HepG2 (cell line): ENCODE measurements around the gene DPM1. TPM values are rescaled to one million over a fixed set of nuclear protein-coding genes. Genes with fewer than 3 reads are reported as not detected.

Experiments
- FOXJ3 ChIP-seq: sonication (generic); formaldehyde crosslinking; IDR thresholded peaks from 2 replicates; pipeline ENCODE4 v1.4.0; 2020; ENCODE audit warnings: missing genetic modification reagents, mild to moderate bottlenecking, borderline replicate concordance
- FOXK2 ChIP-seq: fragments of 450-650 bp; IDR thresholded peaks from 2 replicates; pipeline ENCODE4 v1.6.1; 2016
- GABPA ChIP-seq, 2 experiments: IDR thresholded peaks; 2 replicates each; pipeline ENCODE4 v1.6.1; 2011 to 2016; ENCODE audit warnings: low read depth in 2 of 2, low read length in 1 of 2, missing biosample characterization in 1 of 2, missing genetic modification characterization in 1 of 2
- MZF1 ChIP-seq: sonication (generic); formaldehyde crosslinking; IDR thresholded peaks from 2 replicates; pipeline ENCODE4 v1.8.1; 2023; ENCODE audit warnings: mild to moderate bottlenecking, missing genetic modification reagents, borderline replicate concordance
- NONO ChIP-seq, 2 experiments: fragments of 450-650 bp in 1 of 2; sonication (generic) in 1 of 2; formaldehyde crosslinking in 1 of 2; IDR thresholded peaks in 1 of 2; conservative IDR thresholded peaks in 1 of 2; 2 replicates each; pipeline versions ENCODE4 v1.6.1 to v1.8.0; 2017 to 2022; ENCODE audit warnings: mild to moderate bottlenecking in 1 of 2, missing genetic modification reagents in 1 of 2, moderate library complexity in 1 of 2
- RBAK ChIP-seq: sonication (generic); formaldehyde crosslinking; IDR thresholded peaks from 2 replicates; pipeline ENCODE4 v1.5.1; 2020; ENCODE audit warnings: mild to moderate bottlenecking, missing genetic modification reagents
- SAP130 ChIP-seq: IDR thresholded peaks from 2 replicates; pipeline ENCODE4 v1.6.1; 2016; ENCODE audit warnings: low read depth
- SIX4 ChIP-seq: sonication (generic); formaldehyde crosslinking; IDR thresholded peaks from 2 replicates; pipeline ENCODE4 v1.4.0; 2020; ENCODE audit warnings: missing genetic modification reagents
- SMYD3 ChIP-seq: sonication (generic); formaldehyde crosslinking; IDR thresholded peaks from 2 replicates; pipeline ENCODE4 v1.8.1; 2023; ENCODE audit warnings: mild to moderate bottlenecking, missing genetic modification reagents
- ZNF124 ChIP-seq: sonication (generic); formaldehyde crosslinking; IDR thresholded peaks from 2 replicates; pipeline ENCODE4 v1.4.0; 2020; ENCODE audit warnings: missing genetic modification reagents
- ZNF335 ChIP-seq: sonication (generic); formaldehyde crosslinking; IDR thresholded peaks from 2 replicates; pipeline ENCODE4 v1.4.0; 2020; ENCODE audit warnings: missing genetic modification reagents
- polyA plus RNA-seq, 8 experiments: library from polyadenylated mRNA; depleted of rRNA in 3 of 8; stranded (reverse) in 7 of 8; unstranded in 1 of 8; fragments of >200 nt; fragmentation: Illumina TruSeq in 4 of 8; extraction: Trizol in 4 of 8; gene quantifications; 2 replicates each; pipeline versions ENCODE4 v1.2.1 to v1.2.3, GENCODE V29; 2011 to 2016; ENCODE audit warnings: low read depth in 4 of 8, missing spikeins in 1 of 8, mixed read lengths in 1 of 8; ENCODE audit not compliant: insufficient read depth in 1 of 8
- total RNA-seq, 5 experiments: library from RNA; depleted of rRNA; stranded (reverse); fragments of >200 nt; fragmentation: Illumina TruSeq; extraction: Trizol; gene quantifications; 2 replicates each; pipeline ENCODE4 v1.2.3, GENCODE V29; 2016; ENCODE audit warnings: low read depth in 1 of 5
- TF ChIP-seq, protein P1 (sequence below): sonication (generic); formaldehyde crosslinking; IDR thresholded peaks from 2 replicates; pipeline ENCODE4 v1.8.0; 2022; ENCODE audit warnings: missing genetic modification reagents, mild to moderate bottlenecking, borderline replicate concordance
- TF ChIP-seq, protein P2 (sequence below): sonication (generic); formaldehyde crosslinking; IDR thresholded peaks from 2 replicates; pipeline ENCODE4 v1.9.0; 2021; ENCODE audit warnings: missing genetic modification reagents, borderline replicate concordance
- TF ChIP-seq, protein P3 (sequence below): sonication (generic); formaldehyde crosslinking; IDR thresholded peaks from 2 replicates; pipeline ENCODE4 v1.5.0; 2020; ENCODE audit warnings: missing genetic modification reagents
- TF ChIP-seq, protein P4 (sequence below): sonication (generic); formaldehyde crosslinking; IDR thresholded peaks from 2 replicates; pipeline ENCODE4 v1.5.0; 2020; ENCODE audit warnings: missing genetic modification reagents, mild to moderate bottlenecking, borderline replicate concordance
- TF ChIP-seq, protein P5 (sequence below): sonication (generic); formaldehyde crosslinking; IDR thresholded peaks from 2 replicates; pipeline ENCODE4 v1.4.0; 2020; ENCODE audit warnings: missing genetic modification reagents
- TF ChIP-seq, protein P6 (sequence below): sonication (generic); formaldehyde crosslinking; IDR thresholded peaks from 2 replicates; pipeline ENCODE4 v1.5.1; 2020; ENCODE audit warnings: missing genetic modification reagents, mild to moderate bottlenecking, borderline replicate concordance

DPM1 gene
- total and polyA plus RNA-seq, 2 of the 13 experiments (the other 11 are each of a cell fraction or from before 2014, with no cell fraction given) = 83.2 to 161 TPM

DNA sequence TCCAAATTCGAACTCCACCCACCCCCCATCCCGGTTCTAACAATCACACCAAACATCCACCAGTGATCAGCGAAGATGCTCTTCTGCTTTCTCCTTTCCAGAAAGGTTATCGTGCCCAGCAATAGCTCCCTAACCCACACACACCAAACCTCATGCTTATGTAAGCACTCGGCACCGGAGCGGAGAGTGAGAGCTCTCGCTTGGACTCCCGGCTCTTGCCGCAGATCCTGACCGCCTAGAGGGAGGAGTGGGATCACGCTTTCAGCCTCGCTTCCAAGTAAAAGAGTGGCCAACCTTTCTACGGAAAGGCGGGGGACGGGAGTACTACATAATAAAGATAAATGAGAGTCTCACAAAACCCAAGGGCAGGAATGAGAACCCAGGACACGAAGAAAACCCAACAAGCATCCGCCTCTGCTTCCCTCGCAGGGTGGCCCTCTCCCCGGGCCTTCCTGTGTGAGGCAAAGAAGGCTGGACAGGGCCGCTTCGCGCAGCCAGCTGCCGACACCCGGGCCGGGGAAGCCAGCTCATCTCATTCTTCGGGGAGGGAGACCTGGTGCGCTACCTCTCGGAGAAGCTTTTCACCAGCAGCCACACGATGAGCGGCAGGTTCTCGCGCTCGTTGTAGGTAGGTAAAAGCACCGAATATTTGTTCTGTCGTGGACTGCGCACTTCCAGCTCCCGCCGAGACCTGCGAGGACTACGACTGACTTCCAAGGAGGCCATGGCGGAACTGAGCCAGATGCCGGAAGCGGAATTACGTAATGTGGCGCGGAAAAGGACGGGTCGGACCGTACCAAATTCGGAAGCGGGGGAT lies at the start of gene DPM1 (continued):
- TF ChIP-seq, protein P1, sequence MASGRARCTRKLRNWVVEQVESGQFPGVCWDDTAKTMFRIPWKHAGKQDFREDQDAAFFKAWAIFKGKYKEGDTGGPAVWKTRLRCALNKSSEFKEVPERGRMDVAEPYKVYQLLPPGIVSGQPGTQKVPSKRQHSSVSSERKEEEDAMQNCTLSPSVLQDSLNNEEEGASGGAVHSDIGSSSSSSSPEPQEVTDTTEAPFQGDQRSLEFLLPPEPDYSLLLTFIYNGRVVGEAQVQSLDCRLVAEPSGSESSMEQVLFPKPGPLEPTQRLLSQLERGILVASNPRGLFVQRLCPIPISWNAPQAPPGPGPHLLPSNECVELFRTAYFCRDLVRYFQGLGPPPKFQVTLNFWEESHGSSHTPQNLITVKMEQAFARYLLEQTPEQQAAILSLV = no peak
- TF ChIP-seq, protein P2, sequence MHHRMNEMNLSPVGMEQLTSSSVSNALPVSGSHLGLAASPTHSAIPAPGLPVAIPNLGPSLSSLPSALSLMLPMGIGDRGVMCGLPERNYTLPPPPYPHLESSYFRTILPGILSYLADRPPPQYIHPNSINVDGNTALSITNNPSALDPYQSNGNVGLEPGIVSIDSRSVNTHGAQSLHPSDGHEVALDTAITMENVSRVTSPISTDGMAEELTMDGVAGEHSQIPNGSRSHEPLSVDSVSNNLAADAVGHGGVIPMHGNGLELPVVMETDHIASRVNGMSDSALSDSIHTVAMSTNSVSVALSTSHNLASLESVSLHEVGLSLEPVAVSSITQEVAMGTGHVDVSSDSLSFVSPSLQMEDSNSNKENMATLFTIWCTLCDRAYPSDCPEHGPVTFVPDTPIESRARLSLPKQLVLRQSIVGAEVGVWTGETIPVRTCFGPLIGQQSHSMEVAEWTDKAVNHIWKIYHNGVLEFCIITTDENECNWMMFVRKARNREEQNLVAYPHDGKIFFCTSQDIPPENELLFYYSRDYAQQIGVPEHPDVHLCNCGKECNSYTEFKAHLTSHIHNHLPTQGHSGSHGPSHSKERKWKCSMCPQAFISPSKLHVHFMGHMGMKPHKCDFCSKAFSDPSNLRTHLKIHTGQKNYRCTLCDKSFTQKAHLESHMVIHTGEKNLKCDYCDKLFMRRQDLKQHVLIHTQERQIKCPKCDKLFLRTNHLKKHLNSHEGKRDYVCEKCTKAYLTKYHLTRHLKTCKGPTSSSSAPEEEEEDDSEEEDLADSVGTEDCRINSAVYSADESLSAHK = 0 out of 2 replicates have a peak, but pooled peaks have one; percentile 76
- TF ChIP-seq, protein P3, sequence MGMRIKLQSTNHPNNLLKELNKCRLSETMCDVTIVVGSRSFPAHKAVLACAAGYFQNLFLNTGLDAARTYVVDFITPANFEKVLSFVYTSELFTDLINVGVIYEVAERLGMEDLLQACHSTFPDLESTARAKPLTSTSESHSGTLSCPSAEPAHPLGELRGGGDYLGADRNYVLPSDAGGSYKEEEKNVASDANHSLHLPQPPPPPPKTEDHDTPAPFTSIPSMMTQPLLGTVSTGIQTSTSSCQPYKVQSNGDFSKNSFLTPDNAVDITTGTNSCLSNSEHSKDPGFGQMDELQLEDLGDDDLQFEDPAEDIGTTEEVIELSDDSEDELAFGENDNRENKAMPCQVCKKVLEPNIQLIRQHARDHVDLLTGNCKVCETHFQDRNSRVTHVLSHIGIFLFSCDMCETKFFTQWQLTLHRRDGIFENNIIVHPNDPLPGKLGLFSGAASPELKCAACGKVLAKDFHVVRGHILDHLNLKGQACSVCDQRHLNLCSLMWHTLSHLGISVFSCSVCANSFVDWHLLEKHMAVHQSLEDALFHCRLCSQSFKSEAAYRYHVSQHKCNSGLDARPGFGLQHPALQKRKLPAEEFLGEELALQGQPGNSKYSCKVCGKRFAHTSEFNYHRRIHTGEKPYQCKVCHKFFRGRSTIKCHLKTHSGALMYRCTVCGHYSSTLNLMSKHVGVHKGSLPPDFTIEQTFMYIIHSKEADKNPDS = no peak
- TF ChIP-seq SAP130 (CRISPR knock-in tag) = peak; percentile 97
- TF ChIP-seq GABPA (IDR thresholded peaks at IDR 0.05; ENCODE audit: low read depth, low read length) = peak; percentile 75
- no peak; the same call in 1 of the 2 replicates for TF ChIP-seq GABPA (CRISPR knock-in tag; IDR thresholded peaks at IDR 0.05; ENCODE audit: low read depth)
- no peak for TF ChIP-seq FOXK2
- no peak for TF ChIP-seq SMYD3 (CRISPR knock-in tag)
- no peak for TF ChIP-seq NONO (IDR thresholded peaks at IDR 0.05)
- TF ChIP-seq NONO (CRISPR knock-in tag; conservative IDR thresholded peaks at IDR 0.05) = peak; percentile 74
- TF ChIP-seq, protein P4, sequence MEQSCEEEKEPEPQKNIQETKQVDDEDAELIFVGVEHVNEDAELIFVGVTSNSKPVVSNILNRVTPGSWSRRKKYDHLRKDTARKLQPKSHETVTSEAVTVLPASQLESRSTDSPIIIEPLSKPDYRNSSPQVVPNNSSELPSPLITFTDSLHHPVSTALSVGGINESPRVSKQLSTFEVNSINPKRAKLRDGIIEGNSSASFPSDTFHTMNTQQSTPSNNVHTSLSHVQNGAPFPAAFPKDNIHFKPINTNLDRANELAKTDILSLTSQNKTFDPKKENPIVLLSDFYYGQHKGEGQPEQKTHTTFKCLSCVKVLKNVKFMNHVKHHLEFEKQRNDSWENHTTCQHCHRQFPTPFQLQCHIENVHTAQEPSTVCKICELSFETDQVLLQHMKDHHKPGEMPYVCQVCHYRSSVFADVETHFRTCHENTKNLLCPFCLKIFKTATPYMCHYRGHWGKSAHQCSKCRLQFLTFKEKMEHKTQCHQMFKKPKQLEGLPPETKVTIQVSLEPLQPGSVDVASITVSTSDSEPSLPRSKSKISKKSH (CRISPR knock-in tag) = peak; percentile 85
- TF ChIP-seq FOXJ3 (CRISPR knock-in tag) = no peak
- 0 out of 2 replicates have a peak, but pooled peaks have one; percentile 44 for TF ChIP-seq RBAK (CRISPR knock-in tag)
- peak; percentile 80; the same call in 1 of the 2 replicates for TF ChIP-seq ZNF124 (CRISPR knock-in tag)
- no peak; the same call in 1 of the 2 replicates for TF ChIP-seq ZNF335
- TF ChIP-seq, protein P5, sequence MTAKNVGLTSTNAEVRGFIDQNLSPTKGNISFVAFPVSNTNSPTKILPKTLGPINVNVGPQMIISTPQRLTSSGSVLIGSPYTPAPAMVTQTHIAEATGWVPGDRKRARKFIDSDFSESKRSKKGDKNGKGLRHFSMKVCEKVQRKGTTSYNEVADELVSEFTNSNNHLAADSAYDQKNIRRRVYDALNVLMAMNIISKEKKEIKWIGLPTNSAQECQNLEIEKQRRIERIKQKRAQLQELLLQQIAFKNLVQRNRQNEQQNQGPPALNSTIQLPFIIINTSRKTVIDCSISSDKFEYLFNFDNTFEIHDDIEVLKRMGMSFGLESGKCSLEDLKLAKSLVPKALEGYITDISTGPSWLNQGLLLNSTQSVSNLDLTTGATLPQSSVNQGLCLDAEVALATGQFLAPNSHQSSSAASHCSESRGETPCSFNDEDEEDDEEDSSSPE (CRISPR knock-in tag) = peak; percentile 90
- TF ChIP-seq SIX4 (CRISPR knock-in tag) = peak; percentile 78; the same call in 1 of the 2 replicates
- TF ChIP-seq MZF1 (CRISPR knock-in tag) = peak; percentile 89
- TF ChIP-seq, protein P6, sequence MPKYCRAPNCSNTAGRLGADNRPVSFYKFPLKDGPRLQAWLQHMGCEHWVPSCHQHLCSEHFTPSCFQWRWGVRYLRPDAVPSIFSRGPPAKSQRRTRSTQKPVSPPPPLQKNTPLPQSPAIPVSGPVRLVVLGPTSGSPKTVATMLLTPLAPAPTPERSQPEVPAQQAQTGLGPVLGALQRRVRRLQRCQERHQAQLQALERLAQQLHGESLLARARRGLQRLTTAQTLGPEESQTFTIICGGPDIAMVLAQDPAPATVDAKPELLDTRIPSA (CRISPR knock-in tag) = peak; percentile 85; the same call in 1 of the 2 replicates
